H1 (cell line): ENCODE data around the gene FLVCR1. TPM values are rescaled to one million over a fixed set of nuclear protein-coding genes. Genes with fewer than 3 reads are reported as not detected.

Experiments used
- CTCF ChIA-PET: fragments of 300-600 bp; sonication (Branson Sonifier 250); formaldehyde crosslinking; loops from one replicate; lab custom pipeline; 2021; ENCODE audit not compliant: partially characterized antibody; lab: Charles Lee
- POLR2A ChIA-PET: fragments of 300-600 bp; sonication (Branson Sonifier 250); formaldehyde crosslinking; loops from one replicate; lab custom pipeline; 2021; ENCODE audit warnings: inconsistent platforms; ENCODE audit not compliant: partially characterized antibody; lab: Charles Lee
- DNase-seq, 2 experiments: peaks; one replicate each; pipeline versions ENCODE4 v3.0.0 to v3.0.0-alpha.2; 2010 to 2022; ENCODE audit warnings: low spot score in 2 of 2, low read depth in 1 of 2, mixed read lengths in 1 of 2
- FAIRE-seq: peaks from 2 replicates; lab custom pipeline; 2011; peaks lifted over from hg19 to GRCh38; lab: Jason Lieb, UNC
- H2AFZ ChIP-seq: 2 replicates; pipeline ENCODE4 v1.8.1; 2012; ENCODE audit warnings: low read length, inconsistent platforms
- H2AK5ac ChIP-seq: 2 replicates; pipeline ENCODE4 v1.6.1; 2013; ENCODE audit warnings: low read depth, low read length
- H2BK120ac ChIP-seq: replicated peaks from 2 replicates; pipeline ENCODE3; 2013; ENCODE audit warnings: low read depth, low read length, inconsistent platforms
- H2BK12ac ChIP-seq: 2 replicates; pipeline ENCODE4 v1.6.1; 2013; ENCODE audit warnings: low read depth, low read length
- H2BK15ac ChIP-seq: 2 replicates; pipeline ENCODE4 v1.6.1; 2013; ENCODE audit warnings: low read length
- H2BK20ac ChIP-seq: 2 replicates; pipeline ENCODE4 v1.6.1; 2013; ENCODE audit warnings: low read length
- H2BK5ac ChIP-seq: 2 replicates; pipeline ENCODE4 v1.6.1; 2013; ENCODE audit warnings: low read depth, low read length
- H3K14ac ChIP-seq: 2 replicates; pipeline ENCODE4 v1.6.1; 2013; ENCODE audit warnings: inconsistent platforms; ENCODE audit not compliant: insufficient read length
- H3K18ac ChIP-seq: 2 replicates; pipeline ENCODE4 v1.6.1; 2013; ENCODE audit warnings: low read length; ENCODE audit errors: extremely low read depth
- H3K23ac ChIP-seq: 2 replicates; pipeline ENCODE4 v1.6.1; 2013; ENCODE audit warnings: inconsistent platforms; ENCODE audit not compliant: insufficient read length
- H3K23me2 ChIP-seq: 2 replicates; pipeline ENCODE4 v1.6.1; 2013; ENCODE audit warnings: low read depth, low read length
- H3K27ac ChIP-seq: 2 replicates; pipeline ENCODE4 v1.6.1; 2011; ENCODE audit warnings: low read depth, low read length, inconsistent platforms
- H3K27me3 ChIP-seq, 4 experiments: replicated peaks in 1 of 4; 1 replicate in 1 of 4; 2 replicates in 3 of 4; pipeline versions ENCODE4 v1.6.1 to v1.8.1; 2011 to 2013; ENCODE audit warnings: low read length in 3 of 4, mild to moderate bottlenecking in 3 of 4, inconsistent platforms in 2 of 4, mixed read lengths in 2 of 4, moderate library complexity in 1 of 4; ENCODE audit not compliant: control insufficient read depth in 3 of 4, insufficient read depth in 3 of 4; ENCODE audit errors: extremely low read depth in 1 of 4
- H3K36me3 ChIP-seq, 4 experiments: 2 replicates each; pipeline versions ENCODE4 v1.6.1 to v1.8.1; 2011 to 2013; ENCODE audit warnings: mild to moderate bottlenecking in 4 of 4, low read length in 3 of 4, moderate library complexity in 2 of 4, control low read depth in 1 of 4, inconsistent platforms in 1 of 4; ENCODE audit not compliant: insufficient read depth in 4 of 4, control insufficient read depth in 2 of 4
- H3K4ac ChIP-seq: replicated peaks from 2 replicates; pipeline ENCODE3; 2013; ENCODE audit warnings: low read length, low read depth, mixed read lengths, inconsistent platforms; ENCODE audit not compliant: insufficient read length
- H3K4me1 ChIP-seq, 4 experiments: replicated peaks in 1 of 4; 1 replicate in 1 of 4; 2 replicates in 3 of 4; pipeline versions ENCODE4 v1.6.1 to v1.8.1; 2011 to 2013; ENCODE audit warnings: low read length in 3 of 4, inconsistent platforms in 2 of 4, mixed read lengths in 1 of 4; ENCODE audit not compliant: insufficient read depth in 4 of 4, control insufficient read depth in 3 of 4
- H3K4me2 ChIP-seq, 2 experiments: 2 replicates each; pipeline versions ENCODE4 v1.6.1 to v1.8.1; 2011 to 2013; ENCODE audit warnings: low read depth in 2 of 2, low read length in 2 of 2, control low read depth in 1 of 2, inconsistent platforms in 1 of 2, mild to moderate bottlenecking in 1 of 2; ENCODE audit not compliant: insufficient read depth in 1 of 2
- H3K4me3 ChIP-seq, 4 experiments: fragments of 200-600, 300-600 bp in 1 of 4; sonication (generic), shearing (Covaris generic), sonication (Bioruptor Twin) in 1 of 4; 2 replicates each; pipeline versions ENCODE4 v1.5.1 to v1.8.1; 2011 to 2016; ENCODE audit warnings: low read length in 4 of 4, low read depth in 3 of 4, control low read depth in 2 of 4, inconsistent platforms in 2 of 4, mild to moderate bottlenecking in 2 of 4, mixed read lengths in 1 of 4, moderate library complexity in 1 of 4; ENCODE audit not compliant: insufficient read depth in 2 of 4; ENCODE audit errors: extremely low read depth in 1 of 4
- H3K56ac ChIP-seq: replicated peaks from 2 replicates; pipeline ENCODE3; 2013; ENCODE audit warnings: low read depth, mild to moderate bottlenecking, mixed read lengths, low read length, inconsistent platforms; ENCODE audit not compliant: insufficient read length
- H3K79me1 ChIP-seq: 2 replicates; pipeline ENCODE4 v1.6.1; 2013; ENCODE audit warnings: low read depth, low read length, control low read depth
- H3K79me2 ChIP-seq, 2 experiments: 2 replicates each; pipeline versions ENCODE4 v1.6.1 to v1.8.1; 2012 to 2013; ENCODE audit warnings: low read length in 2 of 2, mild to moderate bottlenecking in 2 of 2, inconsistent platforms in 1 of 2; ENCODE audit not compliant: insufficient read depth in 2 of 2, control insufficient read depth in 1 of 2
- H3K9ac ChIP-seq, 4 experiments: replicated peaks in 1 of 4; 1 replicate in 1 of 4; 2 replicates in 3 of 4; pipeline versions ENCODE4 v1.6.1 to v1.8.1; 2011 to 2013; ENCODE audit warnings: low read depth in 3 of 4, low read length in 3 of 4, control low read depth in 2 of 4, mild to moderate bottlenecking in 2 of 4, moderate library complexity in 2 of 4, inconsistent platforms in 1 of 4; ENCODE audit errors: extremely low read depth in 1 of 4
- H3K9me3 ChIP-seq, 2 experiments: 2 replicates each; pipeline versions ENCODE4 v1.6.1 to v1.8.1; 2012 to 2013; ENCODE audit warnings: mild to moderate bottlenecking in 2 of 2, moderate library complexity in 2 of 2, control low read depth in 1 of 2, inconsistent platforms in 1 of 2, low read depth in 1 of 2, low read length in 1 of 2, mixed read lengths in 1 of 2; ENCODE audit not compliant: insufficient read depth in 2 of 2
- H4K20me1 ChIP-seq, 2 experiments: replicated peaks in 1 of 2; 2 replicates each; pipeline versions ENCODE3 to v1.8.1; 2011 to 2013; ENCODE audit warnings: inconsistent platforms in 2 of 2, low read length in 2 of 2, mild to moderate bottlenecking in 1 of 2; ENCODE audit not compliant: insufficient read depth in 2 of 2, control insufficient read depth in 1 of 2
- H4K5ac ChIP-seq: 2 replicates; pipeline ENCODE4 v1.6.1; 2013; ENCODE audit warnings: low read length, low read depth, mixed read lengths, inconsistent platforms; ENCODE audit not compliant: insufficient read length
- H4K8ac ChIP-seq: 2 replicates; pipeline ENCODE4 v1.8.0; 2013; ENCODE audit warnings: mild to moderate bottlenecking, moderate library complexity, low read length, inconsistent platforms; ENCODE audit not compliant: insufficient read depth; ENCODE audit errors: extremely low read depth
- H4K91ac ChIP-seq: replicated peaks from 2 replicates; pipeline ENCODE3; 2013; ENCODE audit warnings: low read length, mixed read lengths, inconsistent platforms; ENCODE audit not compliant: insufficient read length
- BACH1 ChIP-seq: IDR thresholded peaks from 2 replicates; pipeline ENCODE4 v1.6.1; 2012; ENCODE audit warnings: low read length, improper control_type of control experiment
- WGBS, 2 experiments: shearing (Covaris generic) in 1 of 2; methylation state at CpG; one replicate each; pipeline versions ENCODE4 v1.1.6 to v1.1.7; 2013 to 2015; ENCODE audit warnings: low lambda C conversion rate in 2 of 2, mixed read lengths in 2 of 2, inconsistent platforms in 1 of 2, low coverage in 1 of 2, missing lambda C conversion rate in 1 of 2; ENCODE audit not compliant: insufficient replicate concordance in 2 of 2, insufficient coverage in 1 of 2, insufficient read length in 1 of 2; ENCODE audit errors: extremely low coverage in 1 of 2, missing lambda C conversion rate in 1 of 2; 5-methylcytosine and 5-hydroxymethylcytosine counted together
- polyA plus RNA-seq, 7 experiments: library from polyadenylated mRNA; depleted of rRNA in 3 of 7; stranded (reverse) in 5 of 7; unstranded in 2 of 7; fragments of >200 nt in 5 of 7; fragments of 200-250 nt in 2 of 7; gene quantifications; 1 replicate in 5 of 7; 2 replicates in 1 of 7; 4 replicates in 1 of 7; pipeline versions ENCODE4 v1.2.1 to v1.2.3, GENCODE V29; 2011 to 2013; ENCODE audit warnings: missing spikeins in 2 of 7, mixed read lengths in 2 of 7
- total RNA-seq: library from RNA; stranded (reverse); fragmentation: NEBNext Ultra II Directional; extraction: Animal tissue kit (Norgen Biotek cat#: 25700); gene quantifications from 2 replicates; pipeline ENCODE4 v1.2.1, GENCODE V29; 2021

Gene FLVCR1
- total and polyA plus RNA-seq, 2 of the 8 experiments (the other 6 are each of a cell fraction or from before 2014, with no cell fraction given) = 31.8 to 75.7 TPM

- H4K8ac ChIP-seq = no peak overlapping the region
- no peak overlapping the region for H3K4me2 ChIP-seq
- H3K23me2 ChIP-seq = no peaks in the 10 kb centered on the region
- H3K4me3 ChIP-seq = no peak overlapping the region
- no peak overlapping the region for H3K18ac ChIP-seq
- no peak overlapping the region for H2BK5ac ChIP-seq
- H3K14ac ChIP-seq = no peak overlapping the region
- DNase-seq = no peak
- peaks cover 0 to 4% (median 0%) of the 10 kb centered on the region in 4 experiments; a peak in 3 of 7 replicates for H3K4me1 ChIP-seq
- no peaks in the 10 kb centered on the region for H3K9me3 ChIP-seq
- no peaks in the 10 kb centered on the region for H3K27me3 ChIP-seq
- H3K27ac ChIP-seq = no peak overlapping the region
- no peak overlapping the region for H3K56ac ChIP-seq
- no peak overlapping the region for H4K91ac ChIP-seq
- FAIRE-seq = no peak
- H2BK20ac ChIP-seq = no peak overlapping the region
- no peak overlapping the region for H2BK12ac ChIP-seq
- no peak overlapping the region for H2BK120ac ChIP-seq
- no peak overlapping the region for H2BK15ac ChIP-seq
- H4K5ac ChIP-seq = no peak overlapping the region
- CTCF ChIA-PET = no interaction called here
- no peak overlapping the region for H2AFZ ChIP-seq
- H3K79me2 ChIP-seq = peaks cover 0 to 29% of the 10 kb centered on the region in 2 experiments; a peak in 2 of 4 replicates
- H3K36me3 ChIP-seq = peaks cover 9 to 86% (median 57%) of the 10 kb centered on the region in 4 experiments
- no peak overlapping the region for H2AK5ac ChIP-seq
- TF ChIP-seq BACH1 = no peak
- H3K23ac ChIP-seq = no peak overlapping the region
- no peaks in the 10 kb centered on the region for H4K20me1 ChIP-seq
- no peaks in the 10 kb centered on the region for H3K79me1 ChIP-seq
- H3K4ac ChIP-seq = no peak overlapping the region
- WGBS, 2 experiments = 83% methylated on average over 4 of the region's 4 CpGs; no CpG with 5 or more reads in 1 of the 2 experiments
- no peak overlapping the region for H3K9ac ChIP-seq
- POLR2A ChIA-PET = interaction anchor here (0.6 to 2.5 kb wide), 4 partner anchors 8 to 92 kb away, joined by 3 to 9 read pairs (median 5); no protein-coding TSS in a partner anchor
These were observed 26.5 kb downstream of the FLVCR1 start for GRCh38 chr1:212884592-212884991.
